Naive B cell (primary cell): Measurements from ENCODE around the gene NLE1. TPM values are rescaled to one million over a fixed set of nuclear protein-coding genes. Genes with fewer than 3 reads are reported as not detected.

Experiments
- ATAC-seq, 2 donors: fragments of 150-1000 bp; cut with Tn5 transposase; 2 replicates each; pipeline ENCODE4 v1.10.0; 2021; ENCODE audit warnings: low read depth in 2 of 2, mild to moderate bottlenecking in 2 of 2, moderate library complexity in 2 of 2
- DNase-seq: peaks from one replicate; pipeline ENCODE4 v3.0.0; 2022
- H3K27ac Mint-ChIP-seq, 6 donors: one replicate each; pipeline ENCODE4 v1.8.0; 2020 to 2022; ENCODE audit warnings: mild to moderate bottlenecking in 6 of 6, mixed read lengths in 6 of 6, moderate library complexity in 5 of 6, inconsistent platforms in 2 of 6
- H3K27me3 Mint-ChIP-seq, 3 donors: one replicate each; pipeline ENCODE4 v1.8.0; 2021 to 2022; ENCODE audit warnings: mixed read lengths in 3 of 3, mild to moderate bottlenecking in 1 of 3
- H3K36me3 Mint-ChIP-seq, 2 donors: one replicate each; pipeline ENCODE4 v1.8.0; 2020 to 2022; ENCODE audit warnings: mixed read lengths in 2 of 2, inconsistent platforms in 1 of 2, mild to moderate bottlenecking in 1 of 2
- H3K4me1 Mint-ChIP-seq, 3 donors: one replicate each; pipeline ENCODE4 v1.8.0; 2020 to 2022; ENCODE audit warnings: mixed read lengths in 3 of 3, inconsistent platforms in 1 of 3, mild to moderate bottlenecking in 1 of 3, moderate library complexity in 1 of 3
- H3K4me3 Mint-ChIP-seq, 8 donors: one replicate each; pipeline ENCODE4 v1.8.0; 2020 to 2022; ENCODE audit warnings: mild to moderate bottlenecking in 8 of 8, mixed read lengths in 8 of 8, moderate library complexity in 8 of 8, inconsistent platforms in 2 of 8
- H3K9me3 Mint-ChIP-seq, 7 donors: one replicate each; pipeline ENCODE4 v1.8.0; 2020 to 2022; ENCODE audit warnings: mixed read lengths in 7 of 7, mild to moderate bottlenecking in 5 of 7, inconsistent platforms in 2 of 7, moderate library complexity in 1 of 7
- polyA plus RNA-seq, 6 donors: library from polyadenylated mRNA; unstranded; fragments of 300-500 nt; fragmentation: Illumina TruSeq; gene quantifications; one replicate each; pipeline ENCODE4 v1.2.3, GENCODE V29; 2021; ENCODE audit warnings: low read depth in 6 of 6

NLE1 gene
- polyA plus RNA-seq, 6 donors from 2014 or later, result 3.2 to 5.8 (median 3.6) TPM

DNA sequence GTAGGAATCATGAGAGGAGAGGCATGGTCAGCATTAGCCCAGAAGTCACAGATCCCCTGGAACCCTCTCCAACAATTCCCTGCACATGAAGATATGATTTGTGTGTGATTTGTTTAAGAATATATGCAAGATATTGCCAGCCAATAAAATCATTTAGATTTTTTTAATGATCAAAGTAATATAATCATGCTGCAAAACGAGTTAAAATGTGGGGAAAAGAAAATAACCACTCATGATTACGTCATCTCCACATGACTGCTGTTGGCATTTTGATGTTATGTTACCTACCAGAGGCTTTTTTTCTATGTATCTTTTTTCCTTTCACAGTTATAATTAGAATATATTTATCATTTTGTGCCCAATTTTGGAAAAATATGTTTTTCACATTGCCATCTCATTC lies 29.7 kb upstream of the NLE1 start:
- Mint-ChIP-seq H3K27ac (no peak overlapping the region), H3K27me3 (peaks cover 33 to 34% (median 34%) of the 10 kb centered on the region in 3 donors), H3K4me1 (no peaks in the 10 kb centered on the region), H3K36me3 (no peaks in the 10 kb centered on the region), H3K4me3 (no peak overlapping the region), H3K9me3 (no peaks in the 10 kb centered on the region)
- ATAC-seq, result no peak
- DNase-seq, result no peak

GRCh38 chr17:35170968-35171771 lies 29.1 kb upstream of the NLE1 start:
- Mint-ChIP-seq H3K4me1 (no peaks in the 10 kb centered on the region), H3K36me3 (no peaks in the 10 kb centered on the region), H3K27me3 (peaks cover 37 to 41% (median 39%) of the 10 kb centered on the region in 3 donors), H3K4me3 (no peak overlapping the region), H3K27ac (no peak overlapping the region), H3K9me3 (no peaks in the 10 kb centered on the region)
- DNase-seq (no peak), ATAC-seq (no peak)

- H3K9me3 Mint-ChIP-seq, result no peaks in the 10 kb centered on the region
- H3K4me3 Mint-ChIP-seq, result no peak overlapping the region
- no peak overlapping the region for H3K27ac Mint-ChIP-seq
- no peaks in the 10 kb centered on the region for H3K4me1 Mint-ChIP-seq
- ATAC-seq, result no peak
- peaks cover 32 to 38% (median 34%) of the 10 kb centered on the region in 3 donors for H3K27me3 Mint-ChIP-seq
- H3K36me3 Mint-ChIP-seq, result no peaks in the 10 kb centered on the region
- DNase-seq, result no peak
These were observed 27.8 kb upstream of the NLE1 start for GRCh38 chr17:35169835-35170363.

- no peaks in the 10 kb centered on the region for H3K36me3 Mint-ChIP-seq
- no peaks in the 10 kb centered on the region for H3K9me3 Mint-ChIP-seq
- H3K4me3 Mint-ChIP-seq, result no peak overlapping the region
- no peaks in the 10 kb centered on the region for H3K4me1 Mint-ChIP-seq
- peaks cover 42 to 48% (median 45%) of the 10 kb centered on the region in 3 donors for H3K27me3 Mint-ChIP-seq
- no peak overlapping the region for H3K27ac Mint-ChIP-seq
- no peak for DNase-seq
- ATAC-seq, result no peak
These were observed 25.6 kb upstream of the NLE1 start for GRCh38 chr17:35167666-35168065.

DNA sequence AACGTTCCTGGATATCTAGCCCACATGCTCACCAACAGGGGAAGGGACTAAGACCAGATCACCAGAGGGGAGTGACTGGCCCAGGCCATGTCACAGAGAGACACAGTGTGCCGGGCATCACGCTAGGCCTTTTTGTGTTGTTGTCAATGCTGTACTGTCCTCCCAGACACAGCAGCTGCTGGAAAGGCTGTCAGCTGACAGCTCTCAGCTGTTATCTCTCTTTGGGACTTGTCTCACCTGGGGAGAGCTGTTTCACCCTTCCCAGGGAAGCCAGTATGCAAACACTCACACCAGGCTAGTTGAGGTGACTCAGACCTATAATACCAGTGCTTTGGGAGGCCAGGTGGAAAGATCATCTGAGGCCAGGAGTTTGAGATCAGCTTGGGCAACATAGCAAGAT lies 24.9 kb upstream of the NLE1 start:
- ATAC-seq, result no peak
- H3K27ac Mint-ChIP-seq, result no peak overlapping the region
- DNase-seq, result no peak

GRCh38 chr17:35166526-35166925 lies 24.4 kb upstream of the NLE1 start:
- ATAC-seq (no peak), DNase-seq (no peak)
- no peak overlapping the region for H3K4me3 Mint-ChIP-seq
- no peaks in the 10 kb centered on the region for H3K36me3 Mint-ChIP-seq
- H3K27me3 Mint-ChIP-seq, result peaks cover 45 to 53% (median 52%) of the 10 kb centered on the region in 3 donors
- H3K9me3 Mint-ChIP-seq, result no peaks in the 10 kb centered on the region
- no peak overlapping the region for H3K27ac Mint-ChIP-seq
- H3K4me1 Mint-ChIP-seq, result no peaks in the 10 kb centered on the region

More for the DNA sequence above, 24.9 kb upstream of the NLE1 start:
- H3K36me3 Mint-ChIP-seq, result no peaks in the 10 kb centered on the region
- peaks cover 45 to 51% (median 49%) of the 10 kb centered on the region in 3 donors for H3K27me3 Mint-ChIP-seq
- no peaks in the 10 kb centered on the region for H3K9me3 Mint-ChIP-seq
- H3K4me1 Mint-ChIP-seq, result no peaks in the 10 kb centered on the region
- H3K4me3 Mint-ChIP-seq, result no peak overlapping the region

DNA sequence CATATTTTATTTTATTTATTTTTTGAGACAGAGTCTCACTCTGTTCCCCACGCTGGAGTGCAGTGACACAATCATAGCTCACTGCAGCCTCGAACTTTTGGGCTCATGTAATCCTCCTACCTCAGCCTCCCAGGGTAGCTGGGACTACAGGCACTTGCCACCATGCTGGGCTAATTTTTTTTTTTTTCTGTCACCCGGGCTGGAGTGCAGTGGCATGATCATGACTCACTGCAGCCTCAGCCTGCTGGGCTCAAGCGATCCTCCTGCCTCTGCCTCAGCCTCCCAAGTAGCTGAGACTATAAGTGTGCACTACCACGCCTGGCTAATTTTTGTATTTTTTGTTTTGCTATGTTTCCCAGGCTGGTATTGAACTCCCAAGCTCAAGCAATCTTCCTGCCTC lies 22.6 kb upstream of the NLE1 start:
- Mint-ChIP-seq H3K27ac (no peak overlapping the region), H3K4me3 (peak overlapping the region in 1 of 8 donors; percentile 26), H3K27me3 (peaks cover 54 to 65% (median 63%) of the 10 kb centered on the region in 3 donors), H3K36me3 (no peaks in the 10 kb centered on the region), H3K9me3 (no peaks in the 10 kb centered on the region), H3K4me1 (no peaks in the 10 kb centered on the region)
- ATAC-seq, result no peak
- DNase-seq, result no peak

GRCh38 chr17:35163886-35164285 lies 21.8 kb upstream of the NLE1 start:
- ATAC-seq (no peak), DNase-seq (no peak)
- Mint-ChIP-seq H3K4me3 (no peak overlapping the region), H3K27me3 (peaks cover 55 to 72% (median 69%) of the 10 kb centered on the region in 3 donors), H3K9me3 (no peaks in the 10 kb centered on the region), H3K4me1 (no peaks in the 10 kb centered on the region), H3K36me3 (no peaks in the 10 kb centered on the region), H3K27ac (peak overlapping the region in 1 of 6 donors; percentile 25)

- no peaks in the 10 kb centered on the region for H3K4me1 Mint-ChIP-seq
- DNase-seq, result no peak
- no peak for ATAC-seq
- no peak overlapping the region for H3K4me3 Mint-ChIP-seq
- H3K9me3 Mint-ChIP-seq, result no peaks in the 10 kb centered on the region
- peaks cover 58 to 76% (median 70%) of the 10 kb centered on the region in 3 donors for H3K27me3 Mint-ChIP-seq
- H3K36me3 Mint-ChIP-seq, result no peaks in the 10 kb centered on the region
- H3K27ac Mint-ChIP-seq, result no peak overlapping the region
These were observed 20.7 kb upstream of the NLE1 start for GRCh38 chr17:35162755-35163154.

DNA sequence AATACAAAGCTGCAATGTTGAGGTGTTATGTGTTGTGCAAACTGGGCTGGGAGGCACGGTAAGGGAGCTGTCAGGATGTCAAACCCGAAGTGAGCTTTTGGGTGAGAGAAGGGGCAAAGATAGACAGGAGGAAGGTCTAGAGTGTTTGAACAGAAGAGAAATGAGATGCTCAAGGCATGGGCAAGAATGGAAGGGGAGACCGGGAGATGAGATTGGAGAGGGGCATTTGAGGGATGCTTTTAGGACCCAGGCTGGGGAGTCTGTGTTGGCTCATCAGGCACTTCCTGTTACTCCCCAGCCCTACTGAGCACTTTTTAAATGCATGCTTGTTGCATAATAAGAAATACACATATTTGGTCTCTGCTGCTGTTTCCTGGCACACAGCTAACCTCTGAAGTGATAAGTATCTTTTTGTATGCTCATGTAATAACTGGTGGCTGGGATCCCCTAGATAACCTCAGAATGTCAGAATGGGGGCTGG lies 19.2 kb upstream of the NLE1 start:
- Mint-ChIP-seq H3K36me3 (no peaks in the 10 kb centered on the region), H3K4me1 (no peaks in the 10 kb centered on the region), H3K27me3 (peaks cover 54 to 72% (median 56%) of the 10 kb centered on the region in 3 donors), H3K9me3 (no peaks in the 10 kb centered on the region), H3K4me3 (no peak overlapping the region), H3K27ac (no peak overlapping the region)
- DNase-seq (no peak), ATAC-seq (no peak)

DNA sequence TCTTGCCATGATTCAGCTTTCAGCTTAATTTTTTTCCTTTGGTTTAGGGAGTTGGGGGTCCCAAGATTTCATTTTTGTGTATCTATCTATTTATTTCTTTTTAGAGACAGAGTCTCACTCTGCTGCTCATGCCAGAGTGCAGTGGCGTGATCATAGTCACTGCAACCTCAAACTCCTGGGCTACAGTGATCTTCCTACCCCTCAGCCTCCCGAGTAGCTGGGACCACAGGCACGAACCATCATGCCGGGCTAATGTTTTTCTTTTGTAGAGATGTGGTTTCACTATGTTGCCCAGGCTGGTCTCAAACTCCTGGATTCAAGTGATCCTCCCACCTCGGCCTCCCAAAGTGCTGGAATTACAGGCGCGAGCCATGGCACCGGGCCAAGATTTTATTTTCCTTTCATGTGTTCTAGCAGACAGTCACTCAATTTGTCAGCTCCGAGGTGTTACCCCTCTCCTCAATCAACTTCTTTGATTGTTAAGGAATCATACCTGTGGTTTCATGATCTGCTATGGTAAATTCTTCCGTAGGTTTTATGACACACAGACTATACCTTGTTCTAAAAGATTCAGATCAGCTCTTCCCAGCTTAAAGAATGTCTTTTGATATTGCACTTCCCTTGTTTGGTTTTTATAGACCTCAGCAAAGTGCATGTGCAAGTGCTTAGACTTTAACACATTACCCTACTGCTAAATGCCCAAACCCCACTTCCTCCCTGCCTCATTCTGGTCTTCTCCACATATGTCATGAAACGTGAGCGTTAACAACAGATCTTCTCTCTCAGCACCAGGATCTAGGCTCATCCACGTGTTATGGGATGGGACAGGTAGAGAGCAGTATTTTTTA lies 18.5 kb upstream of the NLE1 start:
- Mint-ChIP-seq H3K27me3 (peaks cover 56 to 76% (median 58%) of the 10 kb centered on the region in 3 donors), H3K4me3 (no peak overlapping the region), H3K9me3 (no peaks in the 10 kb centered on the region), H3K36me3 (no peaks in the 10 kb centered on the region), H3K27ac (no peak overlapping the region), H3K4me1 (no peaks in the 10 kb centered on the region)
- ATAC-seq (no peak), DNase-seq (no peak)

- Mint-ChIP-seq H3K27me3 (peaks cover 52 to 73% (median 59%) of the 10 kb centered on the region in 3 donors), H3K4me3 (no peak overlapping the region), H3K9me3 (no peaks in the 10 kb centered on the region), H3K27ac (no peak overlapping the region), H3K4me1 (no peaks in the 10 kb centered on the region), H3K36me3 (no peaks in the 10 kb centered on the region)
- DNase-seq, result no peak
- ATAC-seq, result no peak
These were observed 17.8 kb upstream of the NLE1 start for GRCh38 chr17:35159940-35160339.

- H3K9me3 Mint-ChIP-seq, result no peaks in the 10 kb centered on the region
- no peak overlapping the region for H3K27ac Mint-ChIP-seq
- no peak for DNase-seq
- peaks cover 29 to 49% (median 42%) of the 10 kb centered on the region in 3 donors for H3K27me3 Mint-ChIP-seq
- H3K4me1 Mint-ChIP-seq, result no peaks in the 10 kb centered on the region
- no peak overlapping the region for H3K4me3 Mint-ChIP-seq
- ATAC-seq, result no peak
- H3K36me3 Mint-ChIP-seq, result no peaks in the 10 kb centered on the region
These were observed 13.1 kb upstream of the NLE1 start for GRCh38 chr17:35155246-35155645.
